OCI-LY7 (cell line): ENCODE measurements around the gene ERICH2. TPM values are rescaled to one million over a fixed set of nuclear protein-coding genes. Genes with fewer than 3 reads are reported as not detected.

Experiments
- Bru-seq: library from RNA; stranded (reverse); fragments of 400-500 nt; gene quantifications from one replicate; lab custom pipeline; 2021; lab: Mats Ljungman, UMichigan
- BruChase-seq, 2 experiments: library from RNA; stranded (reverse); fragments of 400-500 nt; gene quantifications; one replicate each; lab custom pipeline; 2021; lab: Mats Ljungman, UMichigan
- BruUV-seq: library from RNA; stranded (reverse); fragments of 400-500 nt; replicated peaks from 2 replicates; lab custom pipeline; 2021; lab: Mats Ljungman, UMichigan
- CTCF ChIA-PET: fragments of 300-600 bp; sonication (Branson Sonifier 250); formaldehyde crosslinking; loops from one replicate; lab custom pipeline; 2022; ENCODE audit warnings: antibody characterized with exemption; ENCODE audit not compliant: unreplicated experiment; lab: Charles Lee
- POLR2A ChIA-PET: fragments of 300-600 bp; sonication (Branson Sonifier 250); formaldehyde crosslinking; loops from one replicate; lab custom pipeline; 2022; ENCODE audit warnings: antibody characterized with exemption; lab: Charles Lee
- DNase-seq: peaks from one replicate; pipeline ENCODE4 v3.0.0-alpha.2; 2015; ENCODE audit warnings: low spot score
- H2AFZ ChIP-seq: fragments of 200-600 bp; sonication (generic), shearing (Covaris generic); 2 replicates; pipeline ENCODE4 v1.6.1; 2014; ENCODE audit warnings: mild to moderate bottlenecking, antibody characterized with exemption, low read length, moderate library complexity
- H3K27ac ChIP-seq: fragments of 200-600 bp; sonication (generic); 2 replicates; pipeline ENCODE4 v1.5.1; 2014; ENCODE audit warnings: mixed run types, low read depth, mild to moderate bottlenecking, moderate library complexity, low read length, inconsistent platforms; ENCODE audit not compliant: poor library complexity, severe bottlenecking
- H3K36me3 ChIP-seq: fragments of 200-600 bp; sonication (generic); 2 replicates; pipeline ENCODE4 v1.6.1; 2014; ENCODE audit warnings: mild to moderate bottlenecking, antibody characterized with exemption, low read length, moderate library complexity, mixed read lengths; ENCODE audit not compliant: insufficient read depth
- H3K4me1 ChIP-seq: fragments of 200-600 bp; sonication (generic); 2 replicates; pipeline ENCODE4 v1.5.1; 2014; ENCODE audit warnings: mild to moderate bottlenecking, low read length; ENCODE audit not compliant: insufficient read depth, poor library complexity, severe bottlenecking
- H3K4me2 ChIP-seq: fragments of 200-600 bp; sonication (generic); 2 replicates; pipeline ENCODE4 v1.6.1; 2014; ENCODE audit warnings: mild to moderate bottlenecking, low read length
- H3K4me3 ChIP-seq: fragments of 200-600 bp; sonication (generic); 2 replicates; pipeline ENCODE4 v1.5.1; 2014; ENCODE audit warnings: mild to moderate bottlenecking, low read depth, low read length; ENCODE audit not compliant: poor library complexity, severe bottlenecking
- H3K79me2 ChIP-seq: fragments of 200-600 bp; sonication (generic); 2 replicates; pipeline ENCODE4 v1.6.1; 2016; ENCODE audit warnings: low read depth, mild to moderate bottlenecking, low read length, moderate library complexity, mixed read lengths; ENCODE audit not compliant: insufficient read depth
- H3K9me2 ChIP-seq: fragments of 200-600 bp; sonication (generic); 2 replicates; pipeline ENCODE4 v1.6.1; 2016; ENCODE audit warnings: mild to moderate bottlenecking, low read length, mixed read lengths; ENCODE audit not compliant: insufficient read depth
- H3K9me3 ChIP-seq: fragments of 200-600 bp; sonication (generic); 2 replicates; pipeline ENCODE4 v1.6.1; 2014; ENCODE audit warnings: mild to moderate bottlenecking, mixed run types, low read length, mixed read lengths
- H4K20me1 ChIP-seq: fragments of 200-600 bp; sonication (generic); 2 replicates; pipeline ENCODE4 v1.6.1; 2014; ENCODE audit warnings: mild to moderate bottlenecking, antibody characterized with exemption, low read length, moderate library complexity, mixed read lengths; ENCODE audit not compliant: insufficient read depth
- EZH2phosphoT487 ChIP-seq: fragments of 200-600 bp; sonication (generic); IDR thresholded peaks from 2 replicates; pipeline ENCODE4 v1.6.1; 2018; ENCODE audit warnings: low read depth, borderline replicate concordance, mild to moderate bottlenecking, mixed run types, antibody characterized with exemption, low read length, moderate library complexity, mixed read lengths
- intact Hi-C: fragments of 100-400 bp; cut with micrococcal nuclease; formaldehyde crosslinking; loops from one replicate; pipeline ENCODE4 v1.10.0; 2022; ENCODE audit not compliant: unreplicated experiment
- long read RNA-seq: library from polyadenylated mRNA; stranded (forward); transcript quantifications from one replicate; pipeline ENCODE4 v2.0.0, GENCODE V29; 2022
- total RNA-seq, 2 experiments: library from RNA; depleted of rRNA in 1 of 2; stranded (reverse); fragments of >200 nt in 1 of 2; shearing (Covaris generic) in 1 of 2; gene quantifications; 2 replicates each; pipeline ENCODE4 v1.2.3, GENCODE V29; 2014 to 2022
- TF ChIP-seq, protein P1 (sequence below): fragments of 200-600 bp; sonication (generic); conservative IDR thresholded peaks from 2 replicates; pipeline ENCODE4 v1.5.1; 2014; ENCODE audit warnings: mild to moderate bottlenecking, antibody characterized with exemption, low read length, moderate library complexity, mixed read lengths

The ERICH2 gene, protein sequence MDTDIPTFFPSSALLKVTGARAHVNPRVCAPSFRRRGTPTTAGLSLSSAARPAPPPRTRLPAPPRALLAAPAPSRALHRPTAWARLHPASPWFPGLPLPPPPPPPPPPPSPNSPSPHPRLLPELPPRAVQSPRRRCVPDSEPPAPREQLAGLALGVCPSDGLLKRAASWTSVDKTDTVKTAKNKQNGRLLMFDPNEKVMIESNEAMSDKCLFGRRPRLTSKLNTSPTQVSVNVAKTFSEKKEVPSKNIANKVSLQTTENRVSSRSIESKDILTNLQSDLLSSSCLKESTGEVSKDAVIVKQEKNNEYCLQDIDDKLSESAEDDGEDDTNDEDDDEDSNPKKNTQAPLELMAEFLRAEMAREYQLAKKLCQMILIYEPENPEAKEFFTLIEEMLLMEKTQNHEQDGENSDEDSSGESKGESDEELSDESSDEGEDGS
- total RNA-seq (2014; rRNA removed; shearing (Covaris generic)) (not detected in 2 replicates), total RNA-seq (2022) (not detected in 2 replicates), Bru-seq, nascent RNA (not detected), BruChase-seq, experiment 1, labeled RNA remaining after a 6-hour chase (percentile 8 among the genes with signal in this experiment), BruChase-seq, experiment 2, labeled RNA remaining after a 2-hour chase (not detected)
- long read RNA-seq, result 0 reads

DNA sequence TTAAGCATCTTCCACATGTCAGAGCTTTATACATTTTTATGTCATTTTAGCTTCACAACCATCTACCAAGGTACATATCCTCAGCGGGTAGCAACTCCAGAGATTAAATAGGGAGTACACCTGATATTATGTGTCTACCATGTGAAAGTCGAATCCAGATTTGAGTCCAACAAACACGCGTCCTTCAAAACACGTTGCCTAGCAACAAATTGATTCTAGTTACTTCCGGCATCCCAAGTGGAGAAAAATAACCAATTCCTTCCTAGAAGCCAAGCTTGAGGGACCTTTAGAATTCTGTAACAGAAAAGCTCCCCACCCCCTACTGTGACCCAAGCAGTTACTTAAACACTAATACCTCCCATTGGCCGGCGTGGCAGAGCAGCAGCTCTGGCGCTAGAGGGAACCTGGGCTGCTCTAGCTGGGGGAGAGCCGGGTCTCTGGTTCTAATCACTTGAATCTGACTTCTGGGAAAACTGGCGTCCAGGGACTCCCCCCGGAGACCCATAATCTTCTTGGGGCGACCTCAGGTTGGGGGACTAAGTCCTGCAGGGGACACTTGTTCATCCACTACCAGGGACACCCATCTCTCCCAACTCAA is at the start of gene ERICH2:
TSS of gene ERICH2 (plus strand) at position 371 of the 598 bp plus-strand sequence. CDS start 304 bp downstream, outside the sequence.
- Histone ChIP-seq H3K9me3 (no peaks in the 10 kb centered on the region), H3K4me3 (peak within 1 kb of the TSS; percentile 64), H3K4me2 (peak within 1 kb of the TSS; percentile 79), H3K9me2 (no peaks in the 10 kb centered on the region), H4K20me1 (no peaks in the 10 kb centered on the region), H3K4me1 (no peaks in the 10 kb centered on the region), H3K36me3 (no peaks in the 10 kb centered on the region), H2AFZ (peak within 1 kb of the TSS; percentile 91), H3K27ac (no peak within 1 kb of the TSS), H3K79me2 (no peaks in the 10 kb centered on the region)
- intact Hi-C loops, result no loop called here
- ChIA-PET POLR2A (interaction anchor here (0.5 to 1.1 kb wide), 2 partner anchors 159 to 1553 kb away, joined by 3 to 4 read pairs; partner anchors contain the start of gene GORASP2), CTCF (no interaction called here)
- DNase-seq, result peak; percentile 21
- no TSS peak for BruUV-seq
- no peak for TF ChIP-seq EZH2phosphoT487
- TF ChIP-seq, protein P1, sequence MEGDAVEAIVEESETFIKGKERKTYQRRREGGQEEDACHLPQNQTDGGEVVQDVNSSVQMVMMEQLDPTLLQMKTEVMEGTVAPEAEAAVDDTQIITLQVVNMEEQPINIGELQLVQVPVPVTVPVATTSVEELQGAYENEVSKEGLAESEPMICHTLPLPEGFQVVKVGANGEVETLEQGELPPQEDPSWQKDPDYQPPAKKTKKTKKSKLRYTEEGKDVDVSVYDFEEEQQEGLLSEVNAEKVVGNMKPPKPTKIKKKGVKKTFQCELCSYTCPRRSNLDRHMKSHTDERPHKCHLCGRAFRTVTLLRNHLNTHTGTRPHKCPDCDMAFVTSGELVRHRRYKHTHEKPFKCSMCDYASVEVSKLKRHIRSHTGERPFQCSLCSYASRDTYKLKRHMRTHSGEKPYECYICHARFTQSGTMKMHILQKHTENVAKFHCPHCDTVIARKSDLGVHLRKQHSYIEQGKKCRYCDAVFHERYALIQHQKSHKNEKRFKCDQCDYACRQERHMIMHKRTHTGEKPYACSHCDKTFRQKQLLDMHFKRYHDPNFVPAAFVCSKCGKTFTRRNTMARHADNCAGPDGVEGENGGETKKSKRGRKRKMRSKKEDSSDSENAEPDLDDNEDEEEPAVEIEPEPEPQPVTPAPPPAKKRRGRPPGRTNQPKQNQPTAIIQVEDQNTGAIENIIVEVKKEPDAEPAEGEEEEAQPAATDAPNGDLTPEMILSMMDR, result peak; percentile 29; the same call in 1 of the 2 replicates

DNA sequence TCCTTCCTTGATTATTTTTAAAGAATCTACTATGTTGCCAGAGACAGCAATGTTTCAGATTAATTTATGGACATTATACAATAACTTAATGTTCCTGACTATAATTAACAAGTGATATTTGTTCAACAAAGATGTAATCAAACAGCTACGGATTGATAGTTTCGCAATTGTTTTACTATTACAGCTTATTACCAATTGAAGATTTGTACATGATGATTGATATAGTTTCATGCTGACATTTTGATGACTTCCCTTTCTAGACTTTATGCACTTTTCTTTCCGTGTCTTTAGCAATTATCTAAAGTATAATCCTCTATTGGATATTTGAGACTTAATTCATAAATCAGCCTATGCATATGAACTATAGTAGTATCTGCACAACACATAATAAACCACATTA is 48.5 kb upstream of the ERICH2 start:
- POLR2A ChIA-PET, result interaction anchor here (1.5 to 1.6 kb wide), 2 partner anchors 12 to 18 kb away, joined by 5 to 6 read pairs; no protein-coding TSS in a partner anchor
- DNase-seq, result no peak
- BruUV-seq, result no TSS peak
- H4K20me1 ChIP-seq, result no peaks in the 10 kb centered on the region
- TF ChIP-seq, protein P1, result no peak
- no peak for TF ChIP-seq EZH2phosphoT487
- H3K9me3 ChIP-seq, result no peaks in the 10 kb centered on the region
- no peak overlapping the region for H2AFZ ChIP-seq
- H3K4me2 ChIP-seq, result no peak overlapping the region
- H3K4me1 ChIP-seq, result no peaks in the 10 kb centered on the region
- no peaks in the 10 kb centered on the region for H3K9me2 ChIP-seq
- no peaks in the 10 kb centered on the region for H3K36me3 ChIP-seq
- H3K27ac ChIP-seq, result no peak overlapping the region
- intact Hi-C loops, result no loop called here
- CTCF ChIA-PET, result no interaction called here
- no peak overlapping the region for H3K4me3 ChIP-seq
- H3K79me2 ChIP-seq, result no peaks in the 10 kb centered on the region
